K562 (cell line): ENCODE results near the gene SLC6A20. TPM values are rescaled to one million over a fixed set of nuclear protein-coding genes. Genes with fewer than 3 reads are reported as not detected.

Experiments used
- CREM ChIP-seq: IDR thresholded peaks from 2 replicates; pipeline ENCODE4 v1.6.1; 2014; ENCODE audit warnings: antibody characterized with exemption, low read depth
- FOXK2 ChIP-seq, 2 experiments: fragments of 450-650 bp; IDR thresholded peaks in 1 of 2; conservative IDR thresholded peaks in 1 of 2; 2 replicates each; pipeline ENCODE4 v1.6.1; 2016; ENCODE audit warnings: low read depth in 2 of 2, mild to moderate bottlenecking in 1 of 2
- GABPB1 ChIP-seq: sonication (generic); formaldehyde crosslinking; IDR thresholded peaks from 2 replicates; pipeline ENCODE4 v1.8.0; 2022; ENCODE audit warnings: mild to moderate bottlenecking, missing genetic modification reagents
- KDM1A ChIP-seq, 2 experiments: fragments of 450-650 bp; IDR thresholded peaks; 2 replicates each; pipeline ENCODE4 v1.6.1; 2016; ENCODE audit warnings: mild to moderate bottlenecking in 2 of 2
- MEF2A ChIP-seq: IDR thresholded peaks from 2 replicates; pipeline ENCODE4 v1.6.1; 2011; ENCODE audit warnings: low read depth, mild to moderate bottlenecking, low read length, moderate library complexity; ENCODE audit not compliant: control insufficient read depth
- MTA1 ChIP-seq: fragments of 450-650 bp; IDR thresholded peaks from 2 replicates; pipeline ENCODE4 v1.6.1; 2017; ENCODE audit warnings: borderline replicate concordance
- MYC ChIP-seq, 2 experiments: fragments of 250-450 bp in 1 of 2; sonication (Bioruptor Pico) in 1 of 2; IDR thresholded peaks; 2 replicates each; pipeline versions ENCODE4 v1.5.1 to v1.6.1; 2012 to 2021; ENCODE audit warnings: low read depth in 2 of 2, borderline replicate concordance in 1 of 2, improper control_type of control experiment in 1 of 2, low read length in 1 of 2, mild to moderate bottlenecking in 1 of 2, moderate library complexity in 1 of 2
- PHF21A ChIP-seq: fragments of 450-650 bp; IDR thresholded peaks from 2 replicates; pipeline ENCODE4 v1.6.1; 2017; ENCODE audit warnings: low read depth, borderline replicate concordance
- POLR2G ChIP-seq: fragments of 200-400 bp; formaldehyde crosslinking; IDR thresholded peaks from 2 replicates; pipeline ENCODE4 v1.6.1; 2017; ENCODE audit warnings: low read depth, mild to moderate bottlenecking, antibody characterized with exemption, low read length, moderate library complexity
- SIN3A ChIP-seq, 2 experiments: fragments of 150-350 bp in 1 of 2; IDR thresholded peaks; 2 replicates each; pipeline ENCODE4 v1.6.1; 2011 to 2016; ENCODE audit warnings: borderline replicate concordance in 2 of 2, low read depth in 2 of 2, low read length in 2 of 2, mild to moderate bottlenecking in 2 of 2, moderate library complexity in 2 of 2; ENCODE audit not compliant: control insufficient read depth in 1 of 2
- SIX5 ChIP-seq, 2 experiments: IDR thresholded peaks; 2 replicates each; pipeline ENCODE4 v1.6.1; 2011; ENCODE audit warnings: low read length in 2 of 2, borderline replicate concordance in 1 of 2, low read depth in 1 of 2, mild to moderate bottlenecking in 1 of 2, moderate library complexity in 1 of 2; ENCODE audit not compliant: insufficient read depth in 1 of 2
- TAF15 ChIP-seq: fragments of 200-400 bp; formaldehyde crosslinking; IDR thresholded peaks from 2 replicates; pipeline ENCODE4 v1.6.1; 2017; ENCODE audit warnings: mild to moderate bottlenecking, low read depth, low read length, moderate library complexity
- TBL1XR1 ChIP-seq, 2 experiments: IDR thresholded peaks; 2 replicates each; pipeline ENCODE4 v1.6.1; 2012; ENCODE audit warnings: improper control_type of control experiment in 2 of 2, low read length in 2 of 2, mild to moderate bottlenecking in 1 of 2
- TCF7 ChIP-seq: sonication (generic); IDR thresholded peaks from 2 replicates; pipeline ENCODE4 v1.6.1; 2016; ENCODE audit warnings: antibody characterized with exemption, borderline replicate concordance
- ZKSCAN1 ChIP-seq: fragments of 150-350 bp; IDR thresholded peaks from 2 replicates; pipeline ENCODE4 v1.6.1; 2016; ENCODE audit warnings: low read depth, low read length
- polyA plus RNA-seq, 8 experiments: library from polyadenylated mRNA; depleted of rRNA in 4 of 8; stranded (reverse) in 5 of 8; unstranded in 3 of 8; fragments of >200 nt; fragmentation: Nextera tagmentation in 2 of 8; fragmentation: Illumina TruSeq in 1 of 8; extraction: Ambion mirVana in 2 of 8; extraction: Trizol in 1 of 8; gene quantifications; 2 replicates each; pipeline versions ENCODE4 v1.2.1 to v1.2.3, GENCODE V29; 2011 to 2014; ENCODE audit warnings: inconsistent platforms in 1 of 8, missing spikeins in 1 of 8
- total RNA-seq, 7 experiments: library from RNA; depleted of rRNA in 6 of 7; stranded (reverse); fragments of >200 nt in 6 of 7; fragmentation: Illumina TruSeq in 2 of 7; extraction: Trizol in 2 of 7; gene quantifications; 2 replicates each; pipeline versions ENCODE4 v1.2.1 to v1.2.3, GENCODE V29; 2011 to 2021; ENCODE audit warnings: low replicate concordance in 1 of 7
- TF ChIP-seq, protein P1 (sequence below): fragments of 450-650 bp; IDR thresholded peaks from 2 replicates; pipeline ENCODE4 v1.6.1; 2014; ENCODE audit warnings: low read depth, mild to moderate bottlenecking, moderate library complexity, borderline replicate concordance
- TF ChIP-seq, protein P2 (sequence below), 2 experiments: fragments of 450-650 bp; formaldehyde crosslinking in 1 of 2; IDR thresholded peaks; 2 replicates each; pipeline versions ENCODE4 v1.4.0 to v1.6.1; 2014 to 2020; ENCODE audit warnings: mild to moderate bottlenecking in 2 of 2, borderline replicate concordance in 1 of 2, low read depth in 1 of 2

The SLC6A20 gene
- total and polyA plus RNA-seq, 9 of the 15 experiments (the other 6 are each of a cell fraction or from before 2014, with no cell fraction given): not detected

DNA sequence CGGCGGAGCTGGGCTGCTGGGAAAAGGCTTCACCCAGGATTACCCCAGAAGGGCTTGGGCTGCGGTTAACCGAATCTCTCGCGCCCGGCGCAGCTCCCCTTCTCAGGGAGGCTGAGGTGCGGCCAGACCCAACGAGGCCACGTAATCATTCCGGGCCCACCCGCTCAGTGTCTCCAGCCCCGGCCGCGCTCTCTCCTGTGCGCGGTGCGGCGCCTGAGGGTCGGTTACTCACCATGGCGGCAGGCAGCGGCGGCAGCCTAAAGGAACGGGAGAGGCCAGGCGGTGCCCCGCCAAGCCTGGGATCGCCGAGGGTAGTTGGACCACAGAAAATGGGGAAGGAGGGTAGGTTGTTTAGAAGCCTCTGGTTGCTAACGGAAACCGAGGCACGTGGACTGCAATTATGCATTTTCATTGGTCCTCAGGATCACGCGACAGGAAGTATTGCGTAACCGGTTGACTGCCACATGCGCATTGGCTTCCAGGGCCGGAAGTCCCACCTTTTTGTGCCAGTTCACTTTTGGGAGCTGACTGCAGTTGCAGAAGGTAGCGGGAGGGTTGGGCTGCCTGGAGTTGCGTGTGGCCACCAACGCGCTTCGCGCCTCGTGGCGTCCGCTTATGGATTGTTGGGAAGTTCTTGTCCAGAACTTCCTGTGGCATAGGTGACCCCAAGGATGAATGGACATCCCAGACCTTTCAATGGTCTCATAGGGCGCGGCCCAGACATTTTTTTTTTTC lies 45.6 kb upstream of the SLC6A20 start, which contains the start of gene LZTFL1 (continued):
- no peak for TF ChIP-seq MTA1
- TF ChIP-seq POLR2G: peak; percentile 70
- no peak for TF ChIP-seq TCF7
- no peak for TF ChIP-seq ZKSCAN1
- peak; percentile 94 to 96 for TF ChIP-seq FOXK2 (conservative IDR thresholded peaks at IDR 0.05 in 1 of 2, IDR thresholded peaks at IDR 0.05 in 1 of 2; ENCODE audit: low read depth in 2 of 2)
- TF ChIP-seq KDM1A (IDR thresholded peaks at IDR 0.05): no peak
- peak; percentile 52 for TF ChIP-seq CREM
- peak; percentile 87 to 88; a peak in 2 of 4 replicates for TF ChIP-seq SIN3A (IDR thresholded peaks at IDR 0.05; ENCODE audit: borderline replicate concordance in 2 of 2, control insufficient read depth in 1 of 2, low read depth in 2 of 2, low read length in 2 of 2)
- no peak for TF ChIP-seq TAF15
- TF ChIP-seq, protein P1, sequence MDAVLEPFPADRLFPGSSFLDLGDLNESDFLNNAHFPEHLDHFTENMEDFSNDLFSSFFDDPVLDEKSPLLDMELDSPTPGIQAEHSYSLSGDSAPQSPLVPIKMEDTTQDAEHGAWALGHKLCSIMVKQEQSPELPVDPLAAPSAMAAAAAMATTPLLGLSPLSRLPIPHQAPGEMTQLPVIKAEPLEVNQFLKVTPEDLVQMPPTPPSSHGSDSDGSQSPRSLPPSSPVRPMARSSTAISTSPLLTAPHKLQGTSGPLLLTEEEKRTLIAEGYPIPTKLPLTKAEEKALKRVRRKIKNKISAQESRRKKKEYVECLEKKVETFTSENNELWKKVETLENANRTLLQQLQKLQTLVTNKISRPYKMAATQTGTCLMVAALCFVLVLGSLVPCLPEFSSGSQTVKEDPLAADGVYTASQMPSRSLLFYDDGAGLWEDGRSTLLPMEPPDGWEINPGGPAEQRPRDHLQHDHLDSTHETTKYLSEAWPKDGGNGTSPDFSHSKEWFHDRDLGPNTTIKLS: peak; percentile 75; the same call in 1 of the 2 replicates
- TF ChIP-seq MYC (IDR thresholded peaks at IDR 0.05; ENCODE audit: low read depth, low read length): peak; percentile 90
- TF ChIP-seq MYC (CRISPR knock-in tag; IDR thresholded peaks at IDR 0.05; ENCODE audit: borderline replicate concordance, low read depth): 0 out of 2 replicates have a peak, but pooled peaks have one; percentile 21
- peak; percentile 95 for TF ChIP-seq GABPB1 (CRISPR knock-in tag)
- peak in 1 of 2 experiments; percentile 61; a peak in 1 of 4 replicates for TF ChIP-seq TBL1XR1 (IDR thresholded peaks at IDR 0.05; ENCODE audit: low read length in 2 of 2)
- no peak for TF ChIP-seq PHF21A
- TF ChIP-seq SIX5 (IDR thresholded peaks at IDR 0.05; ENCODE audit: borderline replicate concordance in 1 of 2, insufficient read depth in 1 of 2, low read depth in 1 of 2, low read length in 2 of 2): no peak
- no peak for TF ChIP-seq MEF2A
- TF ChIP-seq, protein P2, sequence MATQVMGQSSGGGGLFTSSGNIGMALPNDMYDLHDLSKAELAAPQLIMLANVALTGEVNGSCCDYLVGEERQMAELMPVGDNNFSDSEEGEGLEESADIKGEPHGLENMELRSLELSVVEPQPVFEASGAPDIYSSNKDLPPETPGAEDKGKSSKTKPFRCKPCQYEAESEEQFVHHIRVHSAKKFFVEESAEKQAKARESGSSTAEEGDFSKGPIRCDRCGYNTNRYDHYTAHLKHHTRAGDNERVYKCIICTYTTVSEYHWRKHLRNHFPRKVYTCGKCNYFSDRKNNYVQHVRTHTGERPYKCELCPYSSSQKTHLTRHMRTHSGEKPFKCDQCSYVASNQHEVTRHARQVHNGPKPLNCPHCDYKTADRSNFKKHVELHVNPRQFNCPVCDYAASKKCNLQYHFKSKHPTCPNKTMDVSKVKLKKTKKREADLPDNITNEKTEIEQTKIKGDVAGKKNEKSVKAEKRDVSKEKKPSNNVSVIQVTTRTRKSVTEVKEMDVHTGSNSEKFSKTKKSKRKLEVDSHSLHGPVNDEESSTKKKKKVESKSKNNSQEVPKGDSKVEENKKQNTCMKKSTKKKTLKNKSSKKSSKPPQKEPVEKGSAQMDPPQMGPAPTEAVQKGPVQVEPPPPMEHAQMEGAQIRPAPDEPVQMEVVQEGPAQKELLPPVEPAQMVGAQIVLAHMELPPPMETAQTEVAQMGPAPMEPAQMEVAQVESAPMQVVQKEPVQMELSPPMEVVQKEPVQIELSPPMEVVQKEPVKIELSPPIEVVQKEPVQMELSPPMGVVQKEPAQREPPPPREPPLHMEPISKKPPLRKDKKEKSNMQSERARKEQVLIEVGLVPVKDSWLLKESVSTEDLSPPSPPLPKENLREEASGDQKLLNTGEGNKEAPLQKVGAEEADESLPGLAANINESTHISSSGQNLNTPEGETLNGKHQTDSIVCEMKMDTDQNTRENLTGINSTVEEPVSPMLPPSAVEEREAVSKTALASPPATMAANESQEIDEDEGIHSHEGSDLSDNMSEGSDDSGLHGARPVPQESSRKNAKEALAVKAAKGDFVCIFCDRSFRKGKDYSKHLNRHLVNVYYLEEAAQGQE (IDR thresholded peaks at IDR 0.05; ENCODE audit: borderline replicate concordance): peak; percentile 86
- TF ChIP-seq, protein P2 (CRISPR knock-in tag; IDR thresholded peaks at IDR 0.05; ENCODE audit: low read depth): 0 out of 2 replicates have a peak, but pooled peaks have one; percentile 20
